Stimulated activated CD8-positive, alpha-beta memory T cell treated with anti-CD3 and anti-CD28 coated beads, Interleukin-12 subunit alpha, Interleukin-12 subunit beta, amount 100 ng/mL, for 4 hours (primary cell): Measurements from ENCODE around the gene OR6B1.
"Not testable (repeated sequence)": the region's sequence is repeated elsewhere in the genome, so short reads cannot be mapped to it uniquely, and the experiment has no call there.

Experiments
- DNase-seq: peaks from one replicate; pipeline ENCODE4 v3.0.0-alpha.2; 2020; ENCODE audit warnings: low read depth

The OR6B1 gene

GRCh38 chr7:144038887-144039286 lies 38.8 kb downstream of the OR6B1 start:
- no peak for DNase-seq

GRCh38 chr7:144048648-144049047 lies 48.5 kb downstream of the OR6B1 start, which contains the start of gene OR2A5:
TSS of gene OR2A5 (plus strand) at chr7:144048948. CDS start at chr7:144050402, 1,454 bp downstream.
- no peak for DNase-seq

GRCh38 chr7:144049491-144049890 lies 49.4 kb downstream of the OR6B1 start:
- no peak for DNase-seq

- DNase-seq = no peak
Measured at GRCh38 chr7:144050093-144050492, 50.0 kb downstream of the OR6B1 start.

- DNase-seq = not testable (repeated sequence)
Measured at GRCh38 chr7:144050884-144051283, 50.8 kb downstream of the OR6B1 start.

- DNase-seq = no peak
Measured at GRCh38 chr7:144057954-144058353, 57.8 kb downstream of the OR6B1 start.
